DOHH2 (cell line): ENCODE results near the gene PROKR1.

Experiments
- EZH2phosphoT487 ChIP-seq: fragments of 200-600 bp; sonication (generic); IDR thresholded peaks from 2 replicates; pipeline ENCODE4 v1.6.1; 2017; ENCODE audit warnings: borderline replicate concordance, mild to moderate bottlenecking, antibody characterized with exemption, low read length, moderate library complexity, mixed read lengths
- TF ChIP-seq, protein P1 (sequence below): fragments of 200-600 bp; sonication (generic); IDR thresholded peaks from one replicate; pipeline ENCODE4 v1.5.1; 2014; ENCODE audit warnings: antibody characterized with exemption, mild to moderate bottlenecking, low read depth, low read length; ENCODE audit not compliant: poor library complexity, severe bottlenecking

DNA sequence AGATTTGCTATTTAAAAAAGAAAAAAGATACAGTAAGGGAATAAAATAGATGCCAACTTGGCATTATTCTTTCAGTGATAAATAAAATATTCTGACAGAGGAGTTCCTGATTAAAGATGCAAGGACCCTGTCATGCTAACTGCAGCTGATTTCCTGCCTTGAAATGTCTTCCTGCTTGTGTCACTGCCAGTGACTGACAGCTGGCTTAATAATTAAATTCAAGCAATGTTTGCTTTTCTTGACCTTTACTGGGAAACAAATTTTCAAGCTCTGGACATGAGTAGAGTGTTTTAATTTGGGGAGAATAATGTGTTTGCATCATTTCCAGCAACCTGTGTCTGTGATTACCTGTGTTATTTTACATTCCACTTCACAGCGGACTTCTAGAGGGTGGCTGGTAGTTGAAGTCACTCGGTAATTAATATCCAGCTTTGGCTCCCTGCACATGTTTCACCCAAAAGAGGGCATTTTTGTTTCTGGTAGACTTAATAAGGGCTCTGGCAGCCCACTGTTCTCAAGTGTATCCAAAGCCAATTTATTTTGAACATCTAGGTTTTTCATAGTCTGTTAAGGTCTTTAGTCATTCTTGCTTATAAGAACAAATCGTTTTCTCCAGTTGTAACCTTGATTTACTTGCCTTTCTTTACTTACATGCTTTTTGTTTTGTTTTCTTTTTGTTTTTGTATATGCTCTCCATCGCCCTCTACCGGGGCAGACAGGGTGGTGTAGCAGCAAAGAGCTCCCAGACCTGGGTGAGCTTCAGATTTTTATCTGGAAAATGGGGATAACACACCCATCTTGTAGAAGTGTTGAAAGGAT, 48.5 kb upstream of the PROKR1 start:
- TF ChIP-seq, protein P1, sequence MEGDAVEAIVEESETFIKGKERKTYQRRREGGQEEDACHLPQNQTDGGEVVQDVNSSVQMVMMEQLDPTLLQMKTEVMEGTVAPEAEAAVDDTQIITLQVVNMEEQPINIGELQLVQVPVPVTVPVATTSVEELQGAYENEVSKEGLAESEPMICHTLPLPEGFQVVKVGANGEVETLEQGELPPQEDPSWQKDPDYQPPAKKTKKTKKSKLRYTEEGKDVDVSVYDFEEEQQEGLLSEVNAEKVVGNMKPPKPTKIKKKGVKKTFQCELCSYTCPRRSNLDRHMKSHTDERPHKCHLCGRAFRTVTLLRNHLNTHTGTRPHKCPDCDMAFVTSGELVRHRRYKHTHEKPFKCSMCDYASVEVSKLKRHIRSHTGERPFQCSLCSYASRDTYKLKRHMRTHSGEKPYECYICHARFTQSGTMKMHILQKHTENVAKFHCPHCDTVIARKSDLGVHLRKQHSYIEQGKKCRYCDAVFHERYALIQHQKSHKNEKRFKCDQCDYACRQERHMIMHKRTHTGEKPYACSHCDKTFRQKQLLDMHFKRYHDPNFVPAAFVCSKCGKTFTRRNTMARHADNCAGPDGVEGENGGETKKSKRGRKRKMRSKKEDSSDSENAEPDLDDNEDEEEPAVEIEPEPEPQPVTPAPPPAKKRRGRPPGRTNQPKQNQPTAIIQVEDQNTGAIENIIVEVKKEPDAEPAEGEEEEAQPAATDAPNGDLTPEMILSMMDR = peak; percentile 96
- TF ChIP-seq EZH2phosphoT487 = no peak
